HepG2 (cell line): ENCODE results near the gene INO80.
"Not testable (repeated sequence)": the region's sequence is repeated elsewhere in the genome, so short reads cannot be mapped to it uniquely, and the experiment has no call there.

Source experiments
- EZH2 ChIP-seq: conservative IDR thresholded peaks from 2 replicates; pipeline ENCODE4 v1.6.1; 2012; ENCODE audit warnings: mild to moderate bottlenecking, low read depth, low read length, moderate library complexity
- FOXA1 ChIP-seq, 2 experiments: fragments of 450-650 bp in 1 of 2; sonication (generic) in 1 of 2; formaldehyde crosslinking in 1 of 2; IDR thresholded peaks; 2 replicates each; pipeline versions ENCODE4 v1.4.0 to v1.6.1; 2016 to 2020; ENCODE audit warnings: missing genetic modification reagents in 1 of 2
- FOXJ3 ChIP-seq: sonication (generic); formaldehyde crosslinking; IDR thresholded peaks from 2 replicates; pipeline ENCODE4 v1.4.0; 2020; ENCODE audit warnings: missing genetic modification reagents, mild to moderate bottlenecking, borderline replicate concordance
- NR2C2 ChIP-seq: sonication (generic); formaldehyde crosslinking; IDR thresholded peaks from 2 replicates; pipeline ENCODE4 v1.4.0; 2020; ENCODE audit warnings: missing genetic modification reagents, mild to moderate bottlenecking, moderate library complexity, borderline replicate concordance
- POLR2G ChIP-seq: fragments of 200-400 bp; formaldehyde crosslinking; IDR thresholded peaks from 2 replicates; pipeline ENCODE4 v1.6.1; 2018; ENCODE audit warnings: mild to moderate bottlenecking, low read depth, low read length, moderate library complexity
- SMAD3 ChIP-seq: sonication (generic); formaldehyde crosslinking; IDR thresholded peaks from 2 replicates; pipeline ENCODE4 v1.4.0; 2020; ENCODE audit warnings: missing genetic modification reagents
- TBL1XR1 ChIP-seq: fragments of 150-350 bp; IDR thresholded peaks from 2 replicates; pipeline ENCODE4 v1.6.1; 2014; ENCODE audit warnings: borderline replicate concordance, low read length; ENCODE audit not compliant: partially characterized antibody
- ZNF607 ChIP-seq: sonication (generic); formaldehyde crosslinking; IDR thresholded peaks from 2 replicates; pipeline ENCODE4 v1.5.1; 2020; ENCODE audit warnings: missing genetic modification reagents, mild to moderate bottlenecking, borderline replicate concordance
- ZNF644 ChIP-seq: IDR thresholded peaks from 2 replicates; pipeline ENCODE4 v1.6.1; 2016; ENCODE audit warnings: low read depth
- ZNF740 ChIP-seq: sonication (generic); formaldehyde crosslinking; IDR thresholded peaks from 2 replicates; pipeline ENCODE4 v1.4.0; 2020; ENCODE audit warnings: missing genetic modification reagents
- TF ChIP-seq, protein P1 (sequence below): sonication (generic); formaldehyde crosslinking; IDR thresholded peaks from 2 replicates; pipeline ENCODE4 v1.5.0; 2020; ENCODE audit warnings: mild to moderate bottlenecking, missing genetic modification reagents, moderate library complexity
- TF ChIP-seq, protein P2 (sequence below): sonication (generic); formaldehyde crosslinking; IDR thresholded peaks from 2 replicates; pipeline ENCODE4 v1.4.0; 2020; ENCODE audit warnings: missing genetic modification reagents

DNA sequence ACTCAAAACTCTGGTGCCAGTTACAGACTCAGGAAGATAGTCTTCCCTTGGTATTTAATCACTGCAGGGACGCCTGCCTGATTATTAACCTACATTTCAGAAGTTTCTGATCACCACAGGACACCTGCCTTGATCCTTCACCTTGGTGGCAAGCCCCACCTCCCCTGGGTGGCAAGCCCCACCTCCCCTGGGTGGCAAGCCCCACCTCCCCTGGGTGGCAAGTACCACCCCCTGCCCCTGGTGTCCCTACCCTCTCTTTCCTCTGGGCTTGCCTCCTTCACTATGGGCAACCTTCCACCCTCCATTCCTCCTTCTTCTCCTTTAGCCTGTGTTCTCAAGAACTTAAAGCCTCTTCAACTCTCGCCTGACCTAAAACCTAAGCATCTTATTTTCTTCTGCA is 16.0 kb upstream of the INO80 start:
- TF ChIP-seq, protein P1, sequence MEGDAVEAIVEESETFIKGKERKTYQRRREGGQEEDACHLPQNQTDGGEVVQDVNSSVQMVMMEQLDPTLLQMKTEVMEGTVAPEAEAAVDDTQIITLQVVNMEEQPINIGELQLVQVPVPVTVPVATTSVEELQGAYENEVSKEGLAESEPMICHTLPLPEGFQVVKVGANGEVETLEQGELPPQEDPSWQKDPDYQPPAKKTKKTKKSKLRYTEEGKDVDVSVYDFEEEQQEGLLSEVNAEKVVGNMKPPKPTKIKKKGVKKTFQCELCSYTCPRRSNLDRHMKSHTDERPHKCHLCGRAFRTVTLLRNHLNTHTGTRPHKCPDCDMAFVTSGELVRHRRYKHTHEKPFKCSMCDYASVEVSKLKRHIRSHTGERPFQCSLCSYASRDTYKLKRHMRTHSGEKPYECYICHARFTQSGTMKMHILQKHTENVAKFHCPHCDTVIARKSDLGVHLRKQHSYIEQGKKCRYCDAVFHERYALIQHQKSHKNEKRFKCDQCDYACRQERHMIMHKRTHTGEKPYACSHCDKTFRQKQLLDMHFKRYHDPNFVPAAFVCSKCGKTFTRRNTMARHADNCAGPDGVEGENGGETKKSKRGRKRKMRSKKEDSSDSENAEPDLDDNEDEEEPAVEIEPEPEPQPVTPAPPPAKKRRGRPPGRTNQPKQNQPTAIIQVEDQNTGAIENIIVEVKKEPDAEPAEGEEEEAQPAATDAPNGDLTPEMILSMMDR (CRISPR knock-in tag), result not testable (repeated sequence)
- TF ChIP-seq EZH2; SMAD3 (CRISPR knock-in tag); FOXJ3 (CRISPR knock-in tag); ZNF644; NR2C2 (CRISPR knock-in tag); FOXA1 (IDR thresholded peaks at IDR 0.05); FOXA1 (CRISPR knock-in tag; IDR thresholded peaks at IDR 0.05); TBL1XR1; POLR2G; ZNF740 (CRISPR knock-in tag); ZNF607 (CRISPR knock-in tag): not testable (repeated sequence)
- TF ChIP-seq, protein P2, sequence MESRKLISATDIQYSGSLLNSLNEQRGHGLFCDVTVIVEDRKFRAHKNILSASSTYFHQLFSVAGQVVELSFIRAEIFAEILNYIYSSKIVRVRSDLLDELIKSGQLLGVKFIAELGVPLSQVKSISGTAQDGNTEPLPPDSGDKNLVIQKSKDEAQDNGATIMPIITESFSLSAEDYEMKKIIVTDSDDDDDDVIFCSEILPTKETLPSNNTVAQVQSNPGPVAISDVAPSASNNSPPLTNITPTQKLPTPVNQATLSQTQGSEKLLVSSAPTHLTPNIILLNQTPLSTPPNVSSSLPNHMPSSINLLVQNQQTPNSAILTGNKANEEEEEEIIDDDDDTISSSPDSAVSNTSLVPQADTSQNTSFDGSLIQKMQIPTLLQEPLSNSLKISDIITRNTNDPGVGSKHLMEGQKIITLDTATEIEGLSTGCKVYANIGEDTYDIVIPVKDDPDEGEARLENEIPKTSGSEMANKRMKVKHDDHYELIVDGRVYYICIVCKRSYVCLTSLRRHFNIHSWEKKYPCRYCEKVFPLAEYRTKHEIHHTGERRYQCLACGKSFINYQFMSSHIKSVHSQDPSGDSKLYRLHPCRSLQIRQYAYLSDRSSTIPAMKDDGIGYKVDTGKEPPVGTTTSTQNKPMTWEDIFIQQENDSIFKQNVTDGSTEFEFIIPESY (CRISPR knock-in tag), result not testable (repeated sequence)
